Choroid plexus epithelial cell (primary cell): ENCODE results near the gene ABHD14A.

Experiments used
- DNase-seq: peaks from one replicate; pipeline ENCODE4 v3.0.0-alpha.2; 2010; ENCODE audit warnings: low read depth
- H3K4me3 ChIP-seq: 2 replicates; pipeline ENCODE4 v1.5.1; 2011; ENCODE audit warnings: low read depth, mild to moderate bottlenecking, control low read depth, low read length, moderate library complexity
- CTCF ChIP-seq: conservative IDR thresholded peaks from 2 replicates; pipeline ENCODE4 v1.5.1; 2011; ENCODE audit warnings: low read depth, mild to moderate bottlenecking, control low read depth, inconsistent platforms, low read length, moderate library complexity

The ABHD14A gene

GRCh38 chr3:51969841-51970240 is 5.0 kb upstream of the ABHD14A start:
- no peak overlapping the region for H3K4me3 ChIP-seq
- no peak for DNase-seq
- no peak for TF ChIP-seq CTCF

- no peak for TF ChIP-seq CTCF
- H3K4me3 ChIP-seq, result no peak overlapping the region
- DNase-seq, result no peak
These were observed 4.1 kb upstream of the ABHD14A start for GRCh38 chr3:51970606-51971300.

DNA sequence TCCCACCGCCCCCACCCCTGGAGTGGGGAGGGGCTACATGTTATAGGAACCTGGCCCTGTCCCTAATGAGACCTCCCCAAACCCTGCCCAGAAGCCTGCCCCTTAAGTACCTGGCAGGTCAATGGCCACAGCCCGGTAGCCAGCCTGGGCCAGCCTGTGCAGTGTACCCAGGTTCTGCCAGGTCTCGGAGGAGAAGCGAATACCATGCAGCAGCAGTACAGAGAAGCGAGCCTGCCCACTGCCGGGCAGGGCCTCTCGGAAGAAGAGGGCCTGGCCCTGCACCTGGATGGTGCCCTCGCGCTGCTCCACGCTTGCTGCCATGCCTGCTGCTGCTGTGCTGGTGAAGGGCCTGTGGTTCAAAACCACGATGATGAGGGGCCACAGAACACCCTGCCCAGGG is 3.5 kb upstream of the ABHD14A start:
- H3K4me3 ChIP-seq, result no peak overlapping the region
- no peak for TF ChIP-seq CTCF
- no peak for DNase-seq

- DNase-seq, result no peak
- H3K4me3 ChIP-seq, result peak overlapping the region; percentile 86
- TF ChIP-seq CTCF, result no peak
These were observed 444 bp upstream of the ABHD14A start for GRCh38 chr3:51974277-51974962.

GRCh38 chr3:51975852-51976549 is 1.1 kb downstream of the ABHD14A start:
- peak; percentile 72 for DNase-seq
- H3K4me3 ChIP-seq, result peak overlapping the region; percentile 86
- TF ChIP-seq CTCF, result peak; percentile 26

DNA sequence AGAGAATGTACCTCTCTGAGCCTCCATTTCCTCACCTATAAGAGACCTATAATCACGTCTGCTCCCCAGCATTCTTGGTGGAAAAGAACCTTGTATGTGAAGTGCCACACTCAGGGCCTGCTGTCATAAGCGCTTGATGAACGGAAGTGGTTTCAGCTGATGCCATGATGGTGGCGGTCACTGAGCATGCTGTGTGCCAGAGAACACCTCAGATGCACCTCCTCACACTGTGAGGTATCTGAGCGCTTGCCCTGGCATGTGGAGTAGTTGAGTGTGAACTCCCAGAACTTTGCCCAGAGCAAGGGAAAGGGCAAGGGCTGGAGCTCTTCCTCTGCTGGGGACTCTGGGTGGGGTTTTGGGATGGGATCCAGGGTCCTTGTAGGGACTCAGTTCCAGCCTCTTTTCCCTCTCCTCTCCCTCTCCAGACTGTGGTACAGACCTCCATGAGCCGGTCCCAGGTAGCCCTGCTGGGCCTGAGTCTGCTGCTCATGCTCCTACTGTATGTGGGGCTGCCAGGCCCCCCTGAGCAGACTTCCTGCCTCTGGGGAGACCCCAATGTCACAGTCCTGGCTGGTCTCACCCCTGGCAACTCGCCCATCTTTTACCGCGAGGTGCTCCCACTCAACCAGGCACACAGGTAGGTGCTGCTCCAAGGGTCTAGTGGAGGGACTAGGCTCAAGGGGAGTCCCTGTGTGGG is 2.7 kb downstream of the ABHD14A start:
- H3K4me3 ChIP-seq, result no peak overlapping the region
- DNase-seq, result no peak
- TF ChIP-seq CTCF, result no peak
